NB4 (cell line): Measurements from ENCODE around the gene PC.

Experiments
- DNase-seq: peaks from one replicate; pipeline ENCODE4 v3.0.0; 2010; ENCODE audit warnings: low read depth
- H3K4me3 ChIP-seq: one replicate; pipeline ENCODE4 v1.5.1; 2011; ENCODE audit warnings: mild to moderate bottlenecking, low read depth, low read length, moderate library complexity
- MYC ChIP-seq: IDR thresholded peaks from 2 replicates; pipeline ENCODE4 v1.6.1; 2011; ENCODE audit warnings: low read depth, low read length
- POLR2A ChIP-seq: IDR thresholded peaks from 2 replicates; pipeline ENCODE4 v1.6.1; 2011; ENCODE audit warnings: mild to moderate bottlenecking; ENCODE audit not compliant: insufficient read length; ENCODE audit errors: extremely low read depth
- TF ChIP-seq, protein P1 (sequence below): IDR thresholded peaks from one replicate; pipeline ENCODE4 v1.5.1; 2012; ENCODE audit warnings: low read depth, low read length
- TF ChIP-seq, protein P2 (sequence below): IDR thresholded peaks from 2 replicates; pipeline ENCODE4 v1.6.1; 2011; ENCODE audit warnings: low read depth, low read length

Gene PC

DNA sequence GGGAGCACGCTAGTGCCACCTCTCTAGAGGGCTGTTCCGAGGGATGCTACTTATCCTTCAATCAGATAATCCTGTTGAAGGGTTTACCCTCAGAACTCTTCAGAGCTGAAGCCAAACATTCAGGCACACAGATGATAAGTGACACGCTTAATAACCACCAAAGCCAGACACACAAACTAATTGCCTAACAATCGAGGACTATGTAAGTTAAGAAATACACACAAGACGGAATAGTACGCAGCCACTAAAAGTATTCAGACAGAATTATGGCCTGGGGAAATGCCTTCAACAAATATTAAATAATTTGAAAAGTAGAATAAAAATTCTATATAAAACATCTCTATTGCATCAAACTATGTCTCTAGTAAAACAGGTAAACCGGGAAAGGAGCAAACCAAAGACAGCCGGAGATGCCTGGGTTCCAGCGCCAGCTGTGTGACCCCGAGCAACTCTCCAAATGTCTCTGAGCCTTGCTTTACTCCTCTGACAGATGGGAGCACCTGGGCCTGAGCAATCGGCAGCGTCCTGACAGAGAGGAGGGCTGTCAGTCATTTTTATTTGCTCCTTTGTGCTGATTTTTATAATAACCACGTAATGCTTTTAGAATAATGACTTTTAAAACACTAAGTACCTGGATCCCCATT lies 90.0 kb downstream of the PC start:
- no peak for DNase-seq

DNA sequence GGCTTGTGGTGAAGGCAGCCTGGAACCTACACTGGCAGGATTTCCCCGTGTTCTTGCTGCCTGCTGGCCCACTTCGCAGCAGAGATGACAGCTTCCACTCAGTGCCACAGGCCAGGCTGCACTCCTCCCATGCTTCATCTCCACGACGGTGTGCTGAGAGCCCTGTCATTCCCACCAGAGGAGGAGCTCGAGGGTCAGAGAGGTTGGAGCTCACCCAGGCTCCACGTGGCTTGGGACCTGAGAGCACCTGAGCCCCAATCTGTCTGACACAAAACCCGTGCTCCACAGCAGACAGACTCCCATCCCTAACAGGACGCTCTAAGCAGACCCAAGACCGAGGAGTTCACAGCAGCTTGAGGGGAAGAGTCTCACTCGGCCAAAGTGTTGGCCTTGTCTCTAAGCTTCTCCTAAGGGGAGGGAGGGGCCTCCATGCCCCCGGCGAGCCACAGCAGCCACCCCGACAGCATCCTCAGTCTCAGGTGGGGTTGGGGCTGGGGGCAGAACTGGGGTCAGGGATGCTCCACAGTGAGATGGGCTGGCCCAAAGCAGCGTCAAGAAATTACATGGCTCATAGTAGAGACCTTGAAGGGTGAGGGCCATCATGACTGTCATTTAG lies 90.7 kb downstream of the PC start:
- TF ChIP-seq, protein P1, sequence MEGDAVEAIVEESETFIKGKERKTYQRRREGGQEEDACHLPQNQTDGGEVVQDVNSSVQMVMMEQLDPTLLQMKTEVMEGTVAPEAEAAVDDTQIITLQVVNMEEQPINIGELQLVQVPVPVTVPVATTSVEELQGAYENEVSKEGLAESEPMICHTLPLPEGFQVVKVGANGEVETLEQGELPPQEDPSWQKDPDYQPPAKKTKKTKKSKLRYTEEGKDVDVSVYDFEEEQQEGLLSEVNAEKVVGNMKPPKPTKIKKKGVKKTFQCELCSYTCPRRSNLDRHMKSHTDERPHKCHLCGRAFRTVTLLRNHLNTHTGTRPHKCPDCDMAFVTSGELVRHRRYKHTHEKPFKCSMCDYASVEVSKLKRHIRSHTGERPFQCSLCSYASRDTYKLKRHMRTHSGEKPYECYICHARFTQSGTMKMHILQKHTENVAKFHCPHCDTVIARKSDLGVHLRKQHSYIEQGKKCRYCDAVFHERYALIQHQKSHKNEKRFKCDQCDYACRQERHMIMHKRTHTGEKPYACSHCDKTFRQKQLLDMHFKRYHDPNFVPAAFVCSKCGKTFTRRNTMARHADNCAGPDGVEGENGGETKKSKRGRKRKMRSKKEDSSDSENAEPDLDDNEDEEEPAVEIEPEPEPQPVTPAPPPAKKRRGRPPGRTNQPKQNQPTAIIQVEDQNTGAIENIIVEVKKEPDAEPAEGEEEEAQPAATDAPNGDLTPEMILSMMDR: no peak
- TF ChIP-seq, protein P2, sequence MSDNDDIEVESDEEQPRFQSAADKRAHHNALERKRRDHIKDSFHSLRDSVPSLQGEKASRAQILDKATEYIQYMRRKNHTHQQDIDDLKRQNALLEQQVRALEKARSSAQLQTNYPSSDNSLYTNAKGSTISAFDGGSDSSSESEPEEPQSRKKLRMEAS: 0 out of 2 replicates have a peak, but pooled peaks have one; percentile 5
- DNase-seq: no peak
- H3K4me3 ChIP-seq: no peak overlapping the region

More for the DNA sequence above, 90.0 kb downstream of the PC start:
- no peak overlapping the region for H3K4me3 ChIP-seq
- TF ChIP-seq POLR2A: peak; percentile 27
- no peak for TF ChIP-seq MYC

DNA sequence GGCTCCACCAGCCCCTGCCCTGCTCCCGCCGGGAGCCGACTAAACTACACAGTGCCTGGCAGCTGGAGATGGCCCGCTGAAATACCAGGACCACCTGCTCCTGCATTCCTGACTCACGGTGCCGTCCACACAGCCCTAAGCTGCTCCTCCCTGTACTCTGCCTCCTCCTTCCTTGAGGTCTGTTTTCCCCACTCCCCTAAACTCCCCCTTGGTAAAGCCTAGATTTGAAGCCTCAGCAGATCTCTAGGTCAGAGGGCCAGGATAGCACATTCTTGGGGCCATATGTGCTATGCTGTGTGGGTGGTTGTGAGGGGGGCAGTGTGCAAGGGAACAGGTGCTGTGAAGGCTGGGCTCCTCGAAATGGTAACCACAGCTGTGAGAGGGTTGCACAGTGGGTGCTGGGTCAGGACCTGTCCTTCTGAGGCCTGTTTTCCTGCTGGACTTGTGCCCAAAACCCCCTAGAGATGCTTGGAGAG lies 91.6 kb downstream of the PC start:
- DNase-seq: no peak
- TF ChIP-seq MYC: no peak
- TF ChIP-seq, protein P2: no peak
- TF ChIP-seq, protein P1: no peak
- no peak for TF ChIP-seq POLR2A
- H3K4me3 ChIP-seq: no peak overlapping the region

DNA sequence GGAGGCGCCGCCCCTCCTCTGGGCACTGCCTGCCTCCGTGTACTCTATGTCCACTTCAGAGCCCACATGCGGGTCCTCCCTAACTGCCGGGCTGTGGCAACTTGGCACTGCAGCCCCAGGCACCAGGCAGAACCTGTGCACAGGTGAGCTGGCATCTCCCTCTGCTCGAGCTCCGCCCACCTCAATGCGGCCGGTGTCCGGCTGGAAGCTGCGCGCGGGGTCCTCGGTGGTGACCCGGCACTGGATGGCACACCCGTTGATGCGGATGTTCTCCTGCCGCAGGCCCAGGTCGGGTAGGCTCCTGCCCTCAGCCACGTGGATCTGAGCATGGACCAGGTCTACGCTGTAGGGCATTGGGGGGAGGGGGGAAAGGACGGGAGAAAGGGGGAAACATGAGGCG lies 92.2 kb downstream of the PC start:
- no peak for DNase-seq
- no peak overlapping the region for H3K4me3 ChIP-seq
- TF ChIP-seq, protein P2: no peak
- no peak for TF ChIP-seq POLR2A
- TF ChIP-seq, protein P1: no peak
- no peak for TF ChIP-seq MYC

DNA sequence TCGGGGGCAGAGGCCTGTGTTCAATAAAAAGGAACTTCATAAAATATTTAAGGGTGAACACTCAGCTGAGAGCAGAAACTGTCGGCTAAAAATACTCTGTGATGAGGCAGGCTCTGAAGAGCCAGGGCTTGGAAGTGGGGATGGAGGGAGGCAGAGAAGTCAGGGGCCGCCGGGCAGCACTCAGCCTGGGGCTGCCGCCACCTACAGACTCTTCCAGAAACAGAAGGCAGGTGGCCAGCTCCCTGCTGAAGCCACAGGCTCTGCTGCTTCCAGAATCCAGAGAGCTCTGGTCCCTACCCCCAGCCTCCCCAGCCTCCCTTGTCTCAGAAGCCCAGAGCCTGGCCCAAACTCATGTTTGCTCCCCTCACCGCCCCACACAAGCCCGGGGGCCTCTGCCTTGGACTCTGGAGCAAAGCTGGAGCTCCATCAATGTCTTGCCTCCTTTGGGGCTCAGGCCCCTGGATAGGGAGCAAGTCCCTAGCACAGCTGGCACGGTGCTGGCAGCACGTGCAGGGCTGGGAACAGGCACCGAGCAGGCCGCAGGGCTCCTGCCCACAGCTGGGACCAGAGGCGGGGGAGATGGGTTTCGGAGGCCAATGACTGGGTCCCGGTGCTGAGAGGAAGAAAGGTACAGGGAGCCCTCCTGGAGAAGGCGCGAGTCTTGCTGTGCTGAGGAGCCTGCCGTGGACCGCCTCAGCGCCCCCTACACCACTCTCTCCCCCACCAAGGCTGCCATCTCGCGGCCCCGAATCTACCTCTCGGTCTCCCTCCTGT lies 93.1 kb downstream of the PC start:
- TF ChIP-seq, protein P1: no peak
- TF ChIP-seq MYC: no peak
- TF ChIP-seq POLR2A: no peak
- TF ChIP-seq, protein P2: no peak
- H3K4me3 ChIP-seq: no peak overlapping the region
- DNase-seq: no peak

DNA sequence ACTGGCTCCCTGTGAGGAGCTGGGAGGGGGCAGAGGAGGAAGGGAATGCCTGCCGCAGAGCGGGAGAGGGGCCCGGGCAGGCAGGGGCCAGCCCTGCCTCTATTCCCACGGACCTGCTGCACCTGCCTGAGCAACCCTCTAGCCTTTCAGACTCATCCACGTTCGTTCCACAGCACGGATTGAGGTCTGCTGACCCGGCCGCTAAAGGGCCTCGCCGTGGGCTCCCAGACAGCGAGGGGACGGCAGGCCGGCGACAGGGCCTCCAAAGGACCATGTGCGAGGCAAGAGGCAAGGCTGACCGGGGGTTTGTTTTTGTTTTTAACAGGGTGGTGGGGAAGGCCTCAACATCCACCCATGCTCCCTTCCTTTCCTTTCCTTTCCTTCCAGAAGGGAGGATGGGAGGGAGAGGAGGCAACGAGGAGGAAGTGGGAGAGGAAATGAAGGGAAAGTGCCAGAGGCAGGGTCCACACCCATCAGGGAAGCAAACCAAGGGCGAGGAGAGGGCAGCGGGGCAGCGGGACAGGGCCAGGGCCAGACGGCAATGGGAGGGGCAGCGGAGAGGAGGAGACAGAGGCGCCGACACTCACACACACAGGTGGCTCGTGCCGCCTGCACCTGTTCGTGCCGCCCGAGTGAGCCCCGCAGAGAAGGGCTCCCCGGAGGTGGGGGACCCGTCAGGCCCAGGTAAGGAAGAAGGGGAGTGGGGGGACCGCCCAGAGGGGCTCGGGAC lies 93.8 kb downstream of the PC start:
- H3K4me3 ChIP-seq: no peak overlapping the region
- TF ChIP-seq, protein P1: no peak
- TF ChIP-seq POLR2A (no peak), MYC (no peak)
- TF ChIP-seq, protein P2: no peak
- DNase-seq: no peak
